MCF 10A (cell line): ENCODE measurements around the gene PRKAR1B. TPM values are rescaled to one million over a fixed set of nuclear protein-coding genes. Genes with fewer than 3 reads are reported as not detected.

Experiments
- BruUV-seq: library from RNA; stranded (reverse); fragments of 400-500 nt; replicated peaks from 2 replicates; lab custom pipeline; 2021; lab: Mats Ljungman, UMichigan
- CTCF ChIA-PET: fragments of 300-600 bp; sonication (Branson Sonifier 250); formaldehyde crosslinking; extraction: SDS; loops from one replicate; lab custom pipeline; 2021; ENCODE audit warnings: antibody characterized with exemption, inconsistent platforms; lab: Yijun Ruan, JAX
- POLR2A ChIA-PET: fragments of 300-600, 350-650 bp; sonication (Branson Sonifier 250); formaldehyde crosslinking; extraction: SDS; loops from one replicate; lab custom pipeline; 2020; ENCODE audit warnings: antibody characterized with exemption, inconsistent platforms; lab: Yijun Ruan, JAX
- DNase-seq: peaks from one replicate; pipeline ENCODE4 v3.0.0-alpha.2; 2018; ENCODE audit not compliant: unreplicated experiment
- H3K27ac Mint-ChIP-seq: one replicate; pipeline ENCODE4 v1.8.0; 2022; ENCODE audit warnings: mild to moderate bottlenecking, low read depth, mixed read lengths; ENCODE audit not compliant: unreplicated experiment
- H3K27me3 Mint-ChIP-seq: one replicate; pipeline ENCODE4 v1.8.0; 2022; ENCODE audit warnings: mixed read lengths; ENCODE audit not compliant: insufficient read depth, unreplicated experiment
- H3K36me3 Mint-ChIP-seq: one replicate; pipeline ENCODE4 v1.8.0; 2022; ENCODE audit warnings: mild to moderate bottlenecking, moderate library complexity, mixed read lengths; ENCODE audit not compliant: insufficient read depth, unreplicated experiment
- H3K4me1 Mint-ChIP-seq: one replicate; pipeline ENCODE4 v1.8.0; 2022; ENCODE audit warnings: mixed read lengths; ENCODE audit not compliant: insufficient read depth, unreplicated experiment
- H3K4me3 Mint-ChIP-seq: one replicate; pipeline ENCODE4 v1.8.0; 2022; ENCODE audit warnings: mild to moderate bottlenecking, moderate library complexity, mixed read lengths; ENCODE audit not compliant: unreplicated experiment
- H3K9me3 Mint-ChIP-seq: one replicate; pipeline ENCODE4 v1.8.0; 2022; ENCODE audit warnings: mixed read lengths; ENCODE audit not compliant: unreplicated experiment
- intact Hi-C: fragments of 100-400 bp; cut with micrococcal nuclease; formaldehyde crosslinking; loops from 2 replicates; pipeline ENCODE4 v1.14.1; 2022
- total RNA-seq: library from RNA; stranded (reverse); gene quantifications from 2 replicates; pipeline ENCODE4 v1.2.3, GENCODE V29; 2022
- TF ChIP-seq, protein P1 (sequence below): fragments of 200-600 bp; IDR thresholded peaks from one replicate; pipeline ENCODE4 v1.8.0; 2022; ENCODE audit warnings: antibody characterized with exemption, mild to moderate bottlenecking; ENCODE audit not compliant: unreplicated experiment

Gene PRKAR1B
- total RNA-seq, 1 experiment from 2014 or later: 31.5 TPM

DNA sequence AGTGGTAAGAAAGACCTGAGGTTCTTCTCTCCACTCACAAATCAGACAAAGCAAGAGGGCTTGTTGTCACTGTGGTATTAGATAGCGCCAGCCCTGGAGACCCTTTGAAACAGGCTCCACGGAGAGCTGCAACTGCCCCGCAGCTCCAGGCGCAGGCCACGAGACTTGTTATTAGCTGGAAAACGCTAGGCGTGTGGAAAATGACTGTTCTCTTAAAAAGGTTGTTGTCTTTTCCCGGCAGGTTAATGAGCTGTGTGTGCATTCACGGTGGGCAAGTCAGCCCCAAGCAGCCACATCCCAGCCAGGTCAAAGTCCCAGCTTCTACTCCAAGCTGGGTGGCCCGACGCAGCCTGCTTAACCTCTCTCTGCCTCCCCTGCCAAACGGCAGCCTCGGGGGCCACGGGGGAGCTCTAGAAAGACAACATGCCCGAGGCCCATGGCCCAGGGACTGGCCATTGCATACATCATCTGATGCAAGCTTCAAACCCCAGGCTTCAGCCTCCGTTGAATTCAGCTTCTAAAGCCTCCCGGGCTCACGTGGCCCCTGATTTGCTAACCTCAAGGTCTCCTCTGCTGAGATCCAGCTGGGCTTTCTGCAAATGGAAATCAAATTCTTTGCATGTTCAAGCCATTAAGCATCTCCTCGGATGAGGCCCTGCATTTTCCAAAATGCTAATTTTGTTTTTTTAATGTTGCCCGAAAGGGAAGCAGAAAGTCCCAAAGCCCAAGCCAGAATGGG, 61.9 kb downstream of the PRKAR1B start:
- no peak for DNase-seq
- ChIA-PET POLR2A (no interaction called here), CTCF (no interaction called here)
- BruUV-seq: no TSS peak
- TF ChIP-seq, protein P1, sequence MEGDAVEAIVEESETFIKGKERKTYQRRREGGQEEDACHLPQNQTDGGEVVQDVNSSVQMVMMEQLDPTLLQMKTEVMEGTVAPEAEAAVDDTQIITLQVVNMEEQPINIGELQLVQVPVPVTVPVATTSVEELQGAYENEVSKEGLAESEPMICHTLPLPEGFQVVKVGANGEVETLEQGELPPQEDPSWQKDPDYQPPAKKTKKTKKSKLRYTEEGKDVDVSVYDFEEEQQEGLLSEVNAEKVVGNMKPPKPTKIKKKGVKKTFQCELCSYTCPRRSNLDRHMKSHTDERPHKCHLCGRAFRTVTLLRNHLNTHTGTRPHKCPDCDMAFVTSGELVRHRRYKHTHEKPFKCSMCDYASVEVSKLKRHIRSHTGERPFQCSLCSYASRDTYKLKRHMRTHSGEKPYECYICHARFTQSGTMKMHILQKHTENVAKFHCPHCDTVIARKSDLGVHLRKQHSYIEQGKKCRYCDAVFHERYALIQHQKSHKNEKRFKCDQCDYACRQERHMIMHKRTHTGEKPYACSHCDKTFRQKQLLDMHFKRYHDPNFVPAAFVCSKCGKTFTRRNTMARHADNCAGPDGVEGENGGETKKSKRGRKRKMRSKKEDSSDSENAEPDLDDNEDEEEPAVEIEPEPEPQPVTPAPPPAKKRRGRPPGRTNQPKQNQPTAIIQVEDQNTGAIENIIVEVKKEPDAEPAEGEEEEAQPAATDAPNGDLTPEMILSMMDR: no peak
- intact Hi-C loops: no loop called here
- Mint-ChIP-seq H3K27ac (no peak overlapping the region), H3K4me3 (no peak overlapping the region), H3K36me3 (peaks cover 11% of the 10 kb centered on the region), H3K4me1 (no peaks in the 10 kb centered on the region), H3K27me3 (no peaks in the 10 kb centered on the region), H3K9me3 (no peaks in the 10 kb centered on the region)

DNA sequence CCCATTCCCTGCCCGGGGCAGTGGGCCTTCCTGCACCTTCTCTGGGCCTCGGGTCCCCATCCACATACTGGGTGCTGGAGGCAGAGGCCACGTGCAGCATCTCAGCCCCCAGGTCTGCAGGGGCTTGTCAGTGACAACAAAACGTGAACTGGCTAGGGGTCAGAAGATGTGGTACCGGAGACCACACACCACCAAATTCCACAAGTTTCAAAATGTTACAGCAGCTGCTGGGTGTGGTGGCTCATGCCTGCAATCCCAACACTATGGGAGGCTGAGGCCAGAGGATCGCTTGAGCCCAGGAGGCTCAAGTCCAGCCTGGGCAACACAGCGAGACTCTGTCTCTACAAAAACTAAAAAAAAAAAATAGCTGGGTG, 62.7 kb downstream of the PRKAR1B start:
- Mint-ChIP-seq H3K4me3 (no peak overlapping the region), H3K27me3 (no peaks in the 10 kb centered on the region), H3K9me3 (no peaks in the 10 kb centered on the region), H3K36me3 (peaks cover 13% of the 10 kb centered on the region), H3K27ac (no peak overlapping the region), H3K4me1 (no peaks in the 10 kb centered on the region)
- ChIA-PET CTCF (no interaction called here), POLR2A (no interaction called here)
- no peak for DNase-seq
- TF ChIP-seq, protein P1: no peak
- intact Hi-C loops: no loop called here
- no TSS peak for BruUV-seq

DNA sequence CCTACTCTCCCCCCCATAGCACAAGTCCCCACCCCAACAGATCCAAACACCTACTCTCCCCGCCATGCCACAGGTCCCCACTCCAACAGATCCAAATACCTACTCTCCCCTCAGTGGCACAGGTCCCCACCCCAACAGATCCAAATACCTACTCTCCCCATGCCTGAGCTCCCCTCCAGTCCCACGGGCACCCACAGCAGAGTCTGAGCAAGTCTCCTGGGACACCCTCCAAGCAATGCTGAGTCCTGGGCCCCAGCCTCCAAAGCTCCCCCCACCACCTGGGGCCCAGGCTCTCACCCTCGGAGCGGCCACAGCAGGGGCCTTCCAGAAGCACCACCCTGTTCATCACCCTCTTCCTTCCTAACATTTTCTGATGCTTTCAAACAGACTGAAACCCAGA, 64.5 kb downstream of the PRKAR1B start:
- DNase-seq: no peak
- no TSS peak for BruUV-seq
- intact Hi-C loops: no loop called here
- H3K9me3 Mint-ChIP-seq: no peaks in the 10 kb centered on the region
- no peaks in the 10 kb centered on the region for H3K27me3 Mint-ChIP-seq
- peaks cover 7% of the 10 kb centered on the region for H3K36me3 Mint-ChIP-seq
- H3K27ac Mint-ChIP-seq: no peak overlapping the region
- ChIA-PET POLR2A (interaction anchor here (1.2 kb wide), 1 partner anchor 143 kb away, joined by 3 read pairs; the partner anchor contains the start of gene PDGFA), CTCF (no interaction called here)
- TF ChIP-seq, protein P1: no peak
- H3K4me3 Mint-ChIP-seq: no peak overlapping the region
- H3K4me1 Mint-ChIP-seq: no peaks in the 10 kb centered on the region

DNA sequence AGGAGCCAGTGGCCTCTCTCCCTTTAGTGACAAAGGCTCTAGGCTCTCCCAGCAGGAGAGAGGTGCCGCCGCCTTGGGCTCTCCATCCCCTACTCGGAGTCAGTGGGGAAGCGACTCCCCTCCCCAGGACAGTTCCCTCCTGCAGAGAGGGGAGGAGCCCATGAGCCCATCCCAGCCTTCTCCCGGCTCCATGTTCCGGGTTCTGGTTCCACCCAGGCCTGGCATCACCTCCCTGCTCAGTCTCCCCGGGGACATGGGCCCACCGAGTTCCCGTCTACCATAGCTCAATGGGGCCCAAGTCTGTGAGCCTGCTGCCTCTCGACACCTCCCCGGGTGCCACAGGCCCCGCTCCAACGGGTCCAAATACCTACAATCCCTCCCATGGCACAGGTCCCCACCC, 67.1 kb downstream of the PRKAR1B start:
- Mint-ChIP-seq H3K4me1 (no peaks in the 10 kb centered on the region), H3K27me3 (no peaks in the 10 kb centered on the region), H3K4me3 (no peak overlapping the region), H3K36me3 (peaks cover 7% of the 10 kb centered on the region), H3K27ac (no peak overlapping the region), H3K9me3 (no peaks in the 10 kb centered on the region)
- POLR2A ChIA-PET: no interaction called here
- DNase-seq: no peak
- BruUV-seq: no TSS peak
- CTCF ChIA-PET: interaction anchor here (0.6 kb wide), 1 partner anchor 22 kb away, joined by 6 read pairs; no protein-coding TSS in a partner anchor
- TF ChIP-seq, protein P1: no peak
- intact Hi-C loops: no loop called here
